ENCODE measurements around the gene DYRK1B.

GRCh38 chr19:39795001-39795400, 39.0 kb downstream of the DYRK1B start:
- no peak for TF ChIP-seq CTCF (IDR thresholded peaks at IDR 0.05)
- no peak for TF ChIP-seq EZH2 (IDR thresholded peaks at IDR 0.05)

All from neural progenitor cell (in vitro differentiated cells).